HepG2 (cell line): Measurements from ENCODE around the gene LARP1. TPM values are rescaled to one million over a fixed set of nuclear protein-coding genes. Genes with fewer than 3 reads are reported as not detected.

Experiments used
- ATAC-seq: fragments of 200-7000 bp; cut with Tn5 transposase; 3 replicates; pipeline ENCODE4 v1.9.1; 2020; ENCODE audit warnings: mild to moderate bottlenecking, moderate library complexity
- BruUV-seq: library from RNA; stranded (reverse); fragments of 400-500 nt; replicated peaks from 2 replicates; lab custom pipeline; 2021; lab: Mats Ljungman, UMichigan
- CTCF ChIA-PET: fragments of 300-600 bp; formaldehyde crosslinking; extraction: SDS; loops from one replicate; lab custom pipeline; 2021; ENCODE audit warnings: low total read pairs, inconsistent platforms, low intra/inter-chr PET ratio; lab: Yijun Ruan, JAX
- POLR2A ChIA-PET: fragments of 350-600 bp; sonication (Branson Sonifier 250); formaldehyde crosslinking; loops from one replicate; lab custom pipeline; 2020; ENCODE audit warnings: antibody characterized with exemption, inconsistent platforms; lab: Yijun Ruan, JAX
- DNase-seq: peaks from one replicate; pipeline ENCODE4 v3.0.0-alpha.2; 2015; ENCODE audit warnings: low spot score
- FAIRE-seq: peaks from 3 replicates; lab custom pipeline; 2011; peaks lifted over from hg19 to GRCh38; lab: Jason Lieb, UNC
- H2AFZ ChIP-seq: one replicate; pipeline ENCODE4 v1.6.1; 2011; ENCODE audit warnings: low read length, inconsistent platforms
- H3K27ac ChIP-seq: fragments of 300-600 bp; 3 replicates; pipeline ENCODE4 v1.8.0; 2011; ENCODE audit warnings: mixed run types, mild to moderate bottlenecking, mixed read lengths, low read length, inconsistent platforms; ENCODE audit not compliant: insufficient read depth; ENCODE audit errors: extremely low read length
- H3K27me3 ChIP-seq, 2 experiments: fragments of 200-600 bp in 1 of 2; 2 replicates in 1 of 2; 3 replicates in 1 of 2; pipeline versions ENCODE4 v1.6.0 to v1.8.0; 2011; ENCODE audit warnings: low read length in 2 of 2, mild to moderate bottlenecking in 2 of 2, moderate library complexity in 2 of 2, inconsistent platforms in 1 of 2; ENCODE audit not compliant: insufficient read depth in 2 of 2, control insufficient read depth in 1 of 2
- H3K36me3 ChIP-seq, 2 experiments: fragments of 200-600 bp in 1 of 2; replicated peaks in 1 of 2; 2 replicates in 1 of 2; 3 replicates in 1 of 2; pipeline versions ENCODE4 v1.5.1 to v1.8.0; 2011; ENCODE audit warnings: low read length in 2 of 2, inconsistent platforms in 1 of 2; ENCODE audit not compliant: insufficient read depth in 2 of 2, control insufficient read depth in 1 of 2
- H3K4me1 ChIP-seq: 2 replicates; pipeline ENCODE4 v1.5.1; 2012; ENCODE audit warnings: low read length, inconsistent platforms; ENCODE audit not compliant: insufficient read depth
- H3K4me2 ChIP-seq: 2 replicates; pipeline ENCODE4 v1.6.0; 2011; ENCODE audit warnings: low read depth, low read length, inconsistent platforms
- H3K4me3 ChIP-seq, 3 experiments: fragments of 200-600 bp in 1 of 3; sonication (generic), shearing (Covaris generic) in 1 of 3; replicated peaks in 1 of 3; 2 replicates each; pipeline ENCODE4 v1.5.1; 2011 to 2016; ENCODE audit warnings: low read length in 3 of 3, inconsistent platforms in 2 of 3, low read depth in 2 of 3, mild to moderate bottlenecking in 2 of 3, control low read depth in 1 of 3, mixed read lengths in 1 of 3; ENCODE audit not compliant: insufficient read depth in 1 of 3
- H3K79me2 ChIP-seq: one replicate; pipeline ENCODE4 v1.6.1; 2011; ENCODE audit warnings: low read length, inconsistent platforms; ENCODE audit not compliant: insufficient read depth
- H3K9ac ChIP-seq: 2 replicates; pipeline ENCODE4 v1.6.0; 2011; ENCODE audit warnings: mild to moderate bottlenecking, low read depth, low read length, inconsistent platforms; ENCODE audit not compliant: insufficient read depth
- H3K9me3 ChIP-seq: 2 replicates; pipeline ENCODE4 v1.5.1; 2012; ENCODE audit warnings: mild to moderate bottlenecking, low read length
- H4K20me1 ChIP-seq: 2 replicates; pipeline ENCODE4 v1.6.0; 2011; ENCODE audit warnings: inconsistent platforms, mild to moderate bottlenecking, low read length, moderate library complexity; ENCODE audit not compliant: insufficient read depth
- BCL3 ChIP-seq: sonication (generic); formaldehyde crosslinking; IDR thresholded peaks from 2 replicates; pipeline ENCODE4 v1.5.1; 2020; ENCODE audit warnings: mild to moderate bottlenecking, missing genetic modification reagents, moderate library complexity
- HNRNPK ChIP-seq: fragments of 200-400 bp; formaldehyde crosslinking; IDR thresholded peaks from 2 replicates; pipeline ENCODE4 v1.6.1; 2018; ENCODE audit warnings: low read length, low read depth, moderate library complexity, mild to moderate bottlenecking; ENCODE audit not compliant: poor library complexity, severe bottlenecking
- ONECUT2 ChIP-seq: sonication (generic); formaldehyde crosslinking; IDR thresholded peaks from 2 replicates; pipeline ENCODE4 v1.4.0; 2020; ENCODE audit warnings: missing genetic modification reagents
- PCBP1 ChIP-seq: fragments of 200-400 bp; formaldehyde crosslinking; IDR thresholded peaks from 2 replicates; pipeline ENCODE4 v1.6.1; 2017; ENCODE audit warnings: mild to moderate bottlenecking, low read depth, low read length, borderline replicate concordance
- RFXAP ChIP-seq: sonication (generic); formaldehyde crosslinking; IDR thresholded peaks from 2 replicates; pipeline ENCODE4 v1.4.0; 2020; ENCODE audit warnings: missing genetic modification reagents, borderline replicate concordance
- ZBTB39 ChIP-seq: sonication (generic); formaldehyde crosslinking; IDR thresholded peaks from 2 replicates; pipeline ENCODE4 v1.5.0; 2020; ENCODE audit warnings: missing genetic modification reagents
- WGBS: methylation state at CpG from one replicate; pipeline ENCODE4 v1.1.6; 2017; ENCODE audit warnings: low lambda C conversion rate; 5-methylcytosine and 5-hydroxymethylcytosine counted together
- in situ Hi-C: cut with HindIII; loops from 2 replicates; pipeline ENCODE4 v1.10.0; 2017; ENCODE audit warnings: low pct_unique_long_range_greater_than_20kb; ENCODE audit not compliant: extremely low pct_ligation_motif_present
- intact Hi-C: fragments of 100-400 bp; cut with micrococcal nuclease; formaldehyde crosslinking; loops from one replicate; pipeline ENCODE4 v1.10.0; 2022; ENCODE audit not compliant: unreplicated experiment
- polyA plus RNA-seq, 8 experiments: library from polyadenylated mRNA; depleted of rRNA in 3 of 8; stranded (reverse) in 7 of 8; unstranded in 1 of 8; fragments of >200 nt; fragmentation: Illumina TruSeq in 4 of 8; extraction: Trizol in 4 of 8; gene quantifications; 2 replicates each; pipeline versions ENCODE4 v1.2.1 to v1.2.3, GENCODE V29; 2011 to 2016; ENCODE audit warnings: low read depth in 4 of 8, missing spikeins in 1 of 8, mixed read lengths in 1 of 8; ENCODE audit not compliant: insufficient read depth in 1 of 8
- total RNA-seq, 5 experiments: library from RNA; depleted of rRNA; stranded (reverse); fragments of >200 nt; fragmentation: Illumina TruSeq; extraction: Trizol; gene quantifications; 2 replicates each; pipeline ENCODE4 v1.2.3, GENCODE V29; 2016; ENCODE audit warnings: low read depth in 1 of 5

The LARP1 gene
- total and polyA plus RNA-seq, 2 of the 13 experiments (the other 11 are each of a cell fraction or from before 2014, with no cell fraction given), result 45.2 to 61.4 TPM

GRCh38 chr5:154757814-154758406, 2.7 kb downstream of the LARP1 start:
- 9% methylated on average over 5 of the region's 5 CpGs for WGBS
- POLR2A ChIA-PET, result interaction anchor here (1.5 to 2.1 kb wide), 2 partner anchors 75 to 111 kb away, joined by 3 to 7 read pairs; no protein-coding TSS in a partner anchor
- DNase-seq (no peak), ATAC-seq (no peak), FAIRE-seq (peak; percentile 12)
- peak overlapping the region; percentile 48 for H3K9ac ChIP-seq
- H3K27ac ChIP-seq, result no peak overlapping the region
- H3K79me2 ChIP-seq, result peaks cover 70% of the 10 kb centered on the region
- H3K36me3 ChIP-seq, result peaks cover 0 to 6% of the 10 kb centered on the region in 2 experiments; a peak in 1 of 5 replicates
- intact Hi-C loops (loop anchor here (2.0 to 5.0 kb wide), 4 partner anchors 21 to 106 kb away; partner anchors contain the start of gene CNOT8), in situ Hi-C loops (loop anchor here (10.0 kb wide), 1 partner anchor 103 kb away; no protein-coding TSS in a partner anchor)
- H3K9me3 ChIP-seq, result no peaks in the 10 kb centered on the region
- H3K4me1 ChIP-seq, result peaks cover 71% of the 10 kb centered on the region
- H3K27me3 ChIP-seq, result no peaks in the 10 kb centered on the region; a peak in 1 of 5 replicates
- H3K4me2 ChIP-seq, result peak overlapping the region; percentile 95
- H2AFZ ChIP-seq, result no peak overlapping the region
- BruUV-seq, result no TSS peak
- no peak for TF ChIP-seq BCL3 (CRISPR knock-in tag)
- no peak for TF ChIP-seq ZBTB39 (CRISPR knock-in tag)
- TF ChIP-seq RFXAP (CRISPR knock-in tag), result no peak
- TF ChIP-seq HNRNPK, result peak; percentile 92
- 0 out of 2 replicates have a peak, but pooled peaks have one; percentile 31 for TF ChIP-seq ONECUT2 (CRISPR knock-in tag)
- TF ChIP-seq PCBP1, result 0 out of 2 replicates have a peak, but pooled peaks have one; percentile 19
- peaks cover 62% of the 10 kb centered on the region for H4K20me1 ChIP-seq
- CTCF ChIA-PET, result no interaction called here
- H3K4me3 ChIP-seq, result peak overlapping the region; percentile 41 to 65 (median 52)
